Lung (tissue), 12 donors: Measurements from ENCODE around the gene PARD3. TPM values are rescaled to one million over a fixed set of nuclear protein-coding genes. Genes with fewer than 3 reads are reported as not detected.
A peak's percentile ranks its signal among the peaks of the same experiment; 100 is the strongest.

Source experiments
- ATAC-seq: fragments of 200-7000 bp; cut with Tn5 transposase; one replicate; pipeline ENCODE4 v1.9.1; 2020; ENCODE audit warnings: moderate number of reproducible peaks; ENCODE audit not compliant: insufficient read depth, low FRiP score
- DNase-seq, 3 donors: peaks; one replicate each; pipeline ENCODE4 v3.0.0-alpha.2; 2013 to 2017
- H3K27ac ChIP-seq, 2 donors: one replicate each; pipeline ENCODE4 v1.5.1; 2013; ENCODE audit warnings: mild to moderate bottlenecking in 2 of 2, moderate library complexity in 2 of 2, control low read depth in 1 of 2, inconsistent platforms in 1 of 2, low read depth in 1 of 2, low read length in 1 of 2
- H3K27me3 ChIP-seq, 3 donors: one replicate each; pipeline ENCODE4 v1.5.1; 2013; ENCODE audit warnings: low read length in 2 of 3; ENCODE audit not compliant: control insufficient read depth in 3 of 3, insufficient read depth in 3 of 3
- H3K36me3 ChIP-seq, 4 donors: one replicate each; pipeline ENCODE4 v1.5.1; 2013; ENCODE audit warnings: low read length in 4 of 4, mild to moderate bottlenecking in 1 of 4, moderate library complexity in 1 of 4; ENCODE audit not compliant: control insufficient read depth in 4 of 4, insufficient read depth in 4 of 4
- H3K4me1 ChIP-seq, 5 donors: one replicate each; pipeline ENCODE4 v1.5.1; 2013; ENCODE audit warnings: low read length in 5 of 5, mild to moderate bottlenecking in 2 of 5, moderate library complexity in 1 of 5; ENCODE audit not compliant: control insufficient read depth in 5 of 5, insufficient read depth in 5 of 5
- H3K4me3 ChIP-seq: one replicate; pipeline ENCODE4 v1.5.1; 2013; ENCODE audit warnings: mild to moderate bottlenecking, control low read depth, moderate library complexity
- H3K9ac ChIP-seq, 2 donors: one replicate each; pipeline ENCODE4 v1.5.1; 2013; ENCODE audit warnings: low read length in 2 of 2, control low read depth in 1 of 2; ENCODE audit not compliant: insufficient read depth in 1 of 2
- H3K9me3 ChIP-seq, 4 donors: one replicate each; pipeline ENCODE4 v1.5.1; 2013; ENCODE audit warnings: low read length in 3 of 4, mild to moderate bottlenecking in 1 of 4, moderate library complexity in 1 of 4; ENCODE audit not compliant: control insufficient read depth in 4 of 4, insufficient read depth in 3 of 4
- WGBS, 2 donors: extraction: QIAGEN DNeasy Blood & Tissue Kit; methylation state at CpG; one replicate each; pipeline ENCODE4 v1.1.7; 2013; 5-methylcytosine and 5-hydroxymethylcytosine counted together
- polyA plus RNA-seq, 2 donors: library from polyadenylated mRNA; stranded (reverse); fragments of 200-250 nt; gene quantifications; one replicate each; pipeline ENCODE4 v1.2.1, GENCODE V29; 2013
- total RNA-seq, 2 donors: library from RNA; depleted of rRNA in 1 of 2; stranded (reverse); fragments of >200 nt in 1 of 2; gene quantifications; one replicate each; pipeline ENCODE4 v1.2.1, GENCODE V29; 2014 to 2021
- TF ChIP-seq, protein P1 (sequence below): IDR thresholded peaks from 2 replicates; pipeline ENCODE4 v1.5.1; 2012; ENCODE audit warnings: mild to moderate bottlenecking; ENCODE audit errors: control extremely low read depth, extremely low read depth
- donor health status: control.
- donor health status: control.
- donor health status: Bipolar disorder and iron deficiency.
- donor health status: healthy.
- donor health status: DM: yes; HTN: yes; CAD: no.

PARD3 gene
- total and polyA plus RNA-seq, 4 donors: 10.3 to 69.2 (median 27.6) TPM

GRCh38 chr10:34151931-34152330 is 663.2 kb downstream of the PARD3 start:
- ATAC-seq (no peak), DNase-seq (no peak)
- WGBS, 2 donors: 82 to 84% methylated on average over 1 of the region's 1 CpG
- H3K27me3 ChIP-seq: no peaks in the 10 kb centered on the region
- H3K9ac ChIP-seq: no peak overlapping the region
- no peaks in the 10 kb centered on the region for H3K36me3 ChIP-seq
- TF ChIP-seq, protein P1, sequence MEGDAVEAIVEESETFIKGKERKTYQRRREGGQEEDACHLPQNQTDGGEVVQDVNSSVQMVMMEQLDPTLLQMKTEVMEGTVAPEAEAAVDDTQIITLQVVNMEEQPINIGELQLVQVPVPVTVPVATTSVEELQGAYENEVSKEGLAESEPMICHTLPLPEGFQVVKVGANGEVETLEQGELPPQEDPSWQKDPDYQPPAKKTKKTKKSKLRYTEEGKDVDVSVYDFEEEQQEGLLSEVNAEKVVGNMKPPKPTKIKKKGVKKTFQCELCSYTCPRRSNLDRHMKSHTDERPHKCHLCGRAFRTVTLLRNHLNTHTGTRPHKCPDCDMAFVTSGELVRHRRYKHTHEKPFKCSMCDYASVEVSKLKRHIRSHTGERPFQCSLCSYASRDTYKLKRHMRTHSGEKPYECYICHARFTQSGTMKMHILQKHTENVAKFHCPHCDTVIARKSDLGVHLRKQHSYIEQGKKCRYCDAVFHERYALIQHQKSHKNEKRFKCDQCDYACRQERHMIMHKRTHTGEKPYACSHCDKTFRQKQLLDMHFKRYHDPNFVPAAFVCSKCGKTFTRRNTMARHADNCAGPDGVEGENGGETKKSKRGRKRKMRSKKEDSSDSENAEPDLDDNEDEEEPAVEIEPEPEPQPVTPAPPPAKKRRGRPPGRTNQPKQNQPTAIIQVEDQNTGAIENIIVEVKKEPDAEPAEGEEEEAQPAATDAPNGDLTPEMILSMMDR: no peak
- no peaks in the 10 kb centered on the region for H3K9me3 ChIP-seq
- H3K4me3 ChIP-seq: no peak overlapping the region
- H3K4me1 ChIP-seq: peaks cover 0 to 14% (median under 1%) of the 10 kb centered on the region in 5 donors
- H3K27ac ChIP-seq: no peak overlapping the region

DNA sequence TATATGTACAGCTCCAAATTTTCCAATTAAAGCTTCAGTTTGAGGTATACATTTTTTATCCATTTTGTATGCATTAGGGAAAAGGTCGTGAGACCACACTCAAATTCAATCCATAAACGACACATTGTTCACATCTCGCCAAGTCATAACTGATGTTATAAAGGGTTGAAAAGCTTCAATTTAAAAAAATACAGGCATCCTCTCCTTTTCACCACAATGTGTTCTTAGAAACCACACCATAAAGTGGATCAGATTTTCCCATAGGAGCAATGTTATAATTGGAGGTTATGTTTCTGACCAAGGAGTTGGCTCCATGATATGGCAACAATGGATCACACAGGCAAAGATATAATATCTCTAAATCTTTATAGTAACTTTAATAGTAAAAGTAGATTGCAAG is 663.6 kb downstream of the PARD3 start:
- ATAC-seq: no peak
- Histone ChIP-seq H3K36me3 (no peaks in the 10 kb centered on the region), H3K9ac (no peak overlapping the region), H3K27ac (no peak overlapping the region), H3K9me3 (no peaks in the 10 kb centered on the region), H3K4me1 (peaks cover 0 to 14% (median 0%) of the 10 kb centered on the region in 5 donors), H3K27me3 (no peaks in the 10 kb centered on the region), H3K4me3 (no peak overlapping the region)
- TF ChIP-seq, protein P1: no peak
- no peak for DNase-seq
- 95 to 97% methylated on average over 3 of the region's 3 CpGs for WGBS, 2 donors

GRCh38 chr10:34150103-34150502 is 665.0 kb downstream of the PARD3 start:
- ATAC-seq: no peak
- TF ChIP-seq, protein P1: no peak
- WGBS, 2 donors: 81 to 94% methylated on average over 3 of the region's 3 CpGs

GRCh38 chr10:34148305-34148657 is 666.8 kb downstream of the PARD3 start:
- Histone ChIP-seq H3K9me3 (no peaks in the 10 kb centered on the region), H3K36me3 (no peaks in the 10 kb centered on the region), H3K4me3 (no peak overlapping the region), H3K27ac (no peak overlapping the region), H3K4me1 (peaks cover 0 to 21% (median 0%) of the 10 kb centered on the region in 5 donors), H3K27me3 (no peaks in the 10 kb centered on the region), H3K9ac (peak overlapping the region in 1 of 2 donors; percentile 19)
- ATAC-seq (no peak), DNase-seq (no peak)
- WGBS, 2 donors: 85 to 87% methylated on average over 3 of the region's 3 CpGs
- TF ChIP-seq, protein P1: no peak

More at GRCh38 chr10:34150103-34150502, 665.0 kb downstream of the PARD3 start:
- Histone ChIP-seq H3K27ac (no peak overlapping the region), H3K9ac (no peak overlapping the region), H3K27me3 (no peaks in the 10 kb centered on the region), H3K4me3 (no peak overlapping the region), H3K36me3 (no peaks in the 10 kb centered on the region), H3K4me1 (peaks cover 0 to 21% (median 0%) of the 10 kb centered on the region in 5 donors), H3K9me3 (no peaks in the 10 kb centered on the region)
- no peak for DNase-seq
